SK-N-SH treated with all-trans-retinoic acid at 6 μM for 48 hours (cell line): ENCODE measurements around the gene KIT.
"Not testable (repeated sequence)": the region's sequence is repeated elsewhere in the genome, so short reads cannot be mapped to it uniquely, and the experiment has no call there.

Experiments
- ARNTL ChIP-seq: fragments of 450-650 bp; formaldehyde crosslinking; IDR thresholded peaks from 2 replicates; pipeline ENCODE4 v1.5.0; 2020; ENCODE audit warnings: low read depth, mild to moderate bottlenecking, moderate library complexity, borderline replicate concordance
- CREB5 ChIP-seq: fragments of 250-450 bp; sonication (Bioruptor Pico); IDR thresholded peaks from 2 replicates; pipeline ENCODE4 v1.5.1; 2020; ENCODE audit warnings: low read depth, mild to moderate bottlenecking, moderate library complexity
- CSRNP3 ChIP-seq: fragments of 250-450 bp; sonication (Bioruptor Pico); IDR thresholded peaks from 2 replicates; pipeline ENCODE4 v1.5.1; 2021; ENCODE audit warnings: mild to moderate bottlenecking, moderate library complexity
- GLIS3 ChIP-seq: fragments of 250-450 bp; sonication (Bioruptor Pico); IDR thresholded peaks from 2 replicates; pipeline ENCODE4 v1.5.0; 2020; ENCODE audit warnings: mild to moderate bottlenecking, moderate library complexity
- PATZ1 ChIP-seq: fragments of 250-450 bp; sonication (Bioruptor Pico); IDR thresholded peaks from 2 replicates; pipeline ENCODE4 v1.8.0; 2020; ENCODE audit warnings: mild to moderate bottlenecking, moderate library complexity, borderline replicate concordance
- PPARA ChIP-seq: fragments of 250-450 bp; sonication (Bioruptor Pico); IDR thresholded peaks from 2 replicates; pipeline ENCODE4 v1.5.0; 2020; ENCODE audit warnings: mild to moderate bottlenecking, borderline replicate concordance
- RARB ChIP-seq: fragments of 250-450 bp; sonication (Bioruptor Pico); IDR thresholded peaks from 2 replicates; pipeline ENCODE4 v1.8.0; 2021; ENCODE audit warnings: mild to moderate bottlenecking, moderate library complexity
- TCF4 ChIP-seq: fragments of 250-450 bp; sonication (Bioruptor Pico); IDR thresholded peaks from 2 replicates; pipeline ENCODE4 v1.8.0; 2021; ENCODE audit warnings: mild to moderate bottlenecking, moderate library complexity, borderline replicate concordance
- ZFP3 ChIP-seq: fragments of 250-450 bp; sonication (Bioruptor Pico); IDR thresholded peaks from 2 replicates; pipeline ENCODE4 v1.5.0; 2020; ENCODE audit warnings: mild to moderate bottlenecking, moderate library complexity

- not testable (repeated sequence) for TF ChIP-seq RARB (CRISPR knock-in tag); GLIS3 (CRISPR knock-in tag); CSRNP3 (CRISPR knock-in tag); PATZ1 (CRISPR knock-in tag); ZFP3 (CRISPR knock-in tag); CREB5; PPARA (CRISPR knock-in tag); TCF4; ARNTL (CRISPR knock-in tag)
Observed at GRCh38 chr4:54641101-54641500, 16.7 kb upstream of the KIT start.
